Peyer's patch (tissue), 4 donors: Measurements from ENCODE around the gene MROH9.

Source experiments
- POLR2A ChIP-seq, 2 donors: fragments of 450-650 bp; IDR thresholded peaks; one replicate each; pipeline ENCODE4 v1.5.1; 2017; ENCODE audit warnings: antibody characterized with exemption in 2 of 2, mild to moderate bottlenecking in 2 of 2, moderate library complexity in 2 of 2
- TF ChIP-seq, protein P1 (sequence below), 6 experiments: fragments of 450-650 bp in 4 of 6; fragments of 200-600 bp in 2 of 6; sonication (generic) in 1 of 6; IDR thresholded peaks; one replicate each; pipeline ENCODE4 v1.5.1; 2017 to 2019; ENCODE audit warnings: antibody characterized with exemption in 6 of 6, mild to moderate bottlenecking in 3 of 6, moderate library complexity in 1 of 6

- TF ChIP-seq, protein P1, sequence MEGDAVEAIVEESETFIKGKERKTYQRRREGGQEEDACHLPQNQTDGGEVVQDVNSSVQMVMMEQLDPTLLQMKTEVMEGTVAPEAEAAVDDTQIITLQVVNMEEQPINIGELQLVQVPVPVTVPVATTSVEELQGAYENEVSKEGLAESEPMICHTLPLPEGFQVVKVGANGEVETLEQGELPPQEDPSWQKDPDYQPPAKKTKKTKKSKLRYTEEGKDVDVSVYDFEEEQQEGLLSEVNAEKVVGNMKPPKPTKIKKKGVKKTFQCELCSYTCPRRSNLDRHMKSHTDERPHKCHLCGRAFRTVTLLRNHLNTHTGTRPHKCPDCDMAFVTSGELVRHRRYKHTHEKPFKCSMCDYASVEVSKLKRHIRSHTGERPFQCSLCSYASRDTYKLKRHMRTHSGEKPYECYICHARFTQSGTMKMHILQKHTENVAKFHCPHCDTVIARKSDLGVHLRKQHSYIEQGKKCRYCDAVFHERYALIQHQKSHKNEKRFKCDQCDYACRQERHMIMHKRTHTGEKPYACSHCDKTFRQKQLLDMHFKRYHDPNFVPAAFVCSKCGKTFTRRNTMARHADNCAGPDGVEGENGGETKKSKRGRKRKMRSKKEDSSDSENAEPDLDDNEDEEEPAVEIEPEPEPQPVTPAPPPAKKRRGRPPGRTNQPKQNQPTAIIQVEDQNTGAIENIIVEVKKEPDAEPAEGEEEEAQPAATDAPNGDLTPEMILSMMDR (IDR thresholded peaks at IDR 0.05), result no peak
- TF ChIP-seq POLR2A (IDR thresholded peaks at IDR 0.05), result no peak
Measured at GRCh38 chr1:171090604-171091003, 155.3 kb downstream of the MROH9 start, which contains the start of gene FMO3.
